ENCODE data around the gene B3GNT3. TPM values are rescaled to one million over a fixed set of nuclear protein-coding genes. Genes with fewer than 3 reads are reported as not detected.

The B3GNT3 gene
- total and polyA plus RNA-seq, 2 of the 8 experiments (the other 6 are each of a cell fraction or from before 2014, with no cell fraction given), result 1.5 TPM

DNA sequence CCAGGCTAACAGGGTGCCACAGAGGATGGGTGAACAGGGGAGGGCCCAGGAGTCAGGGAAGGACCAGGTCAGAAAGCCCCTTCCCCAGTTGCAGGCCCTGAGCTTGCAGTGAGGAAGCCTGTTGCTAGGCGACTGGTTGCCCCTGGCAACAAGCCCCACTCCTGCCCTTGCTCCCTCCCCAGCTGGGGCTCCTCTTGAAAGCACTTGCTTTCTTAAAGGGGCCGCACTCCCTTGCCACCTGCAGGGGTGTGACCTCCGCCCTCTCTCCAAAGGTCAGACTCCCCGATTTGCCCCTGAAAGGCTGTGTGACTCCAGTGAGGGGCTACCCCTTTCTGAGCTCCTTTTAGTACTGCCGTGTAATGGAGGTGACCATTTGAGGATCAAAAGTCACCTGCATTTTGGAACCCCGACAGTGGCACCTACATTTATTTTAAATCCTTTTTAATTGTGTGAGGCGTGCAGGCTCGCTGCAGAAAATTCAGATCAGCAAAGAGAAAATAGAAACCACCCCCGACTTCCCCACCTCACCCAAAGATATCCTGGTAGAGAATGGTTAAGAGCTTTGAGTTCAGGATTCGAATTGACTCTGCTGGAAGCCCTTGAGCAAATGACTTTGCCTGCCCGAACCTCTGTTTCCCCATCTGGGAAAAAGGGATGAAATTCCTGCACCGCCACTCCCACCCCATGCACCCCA lies 38.8 kb upstream of the B3GNT3 start:
- H3K36me3 ChIP-seq (ENCODE audit: control insufficient read depth in 2 of 4, insufficient read depth in 4 of 4, low read length in 3 of 4), result no peaks in the 10 kb centered on the region
- H3K9me3 ChIP-seq (ENCODE audit: insufficient read depth in 2 of 2, low read depth in 1 of 2, low read length in 1 of 2), result no peaks in the 10 kb centered on the region
- H2BK15ac ChIP-seq (ENCODE audit: low read length), result no peak overlapping the region
- no peak overlapping the region for H3K4me2 ChIP-seq (ENCODE audit: insufficient read depth in 1 of 2, low read depth in 2 of 2, low read length in 2 of 2)
- no peak overlapping the region for H3K4ac ChIP-seq (replicated peaks; ENCODE audit: insufficient read length, low read depth, low read length)
- H3K18ac ChIP-seq (ENCODE audit: extremely low read depth, low read length), result no peak overlapping the region
- H4K5ac ChIP-seq (ENCODE audit: insufficient read length, low read depth, low read length), result no peak overlapping the region
- H3K56ac ChIP-seq (replicated peaks; ENCODE audit: insufficient read length, low read depth, low read length), result no peak overlapping the region
- H4K8ac ChIP-seq (ENCODE audit: extremely low read depth, insufficient read depth, low read length), result no peak overlapping the region; the same call in 1 of the 2 replicates
- FAIRE-seq (no peak), DNase-seq (ENCODE audit: low read depth in 1 of 2, low spot score in 2 of 2) (peak in 1 of 2 experiments; percentile 89)
- H2BK20ac ChIP-seq (ENCODE audit: low read length), result no peak overlapping the region
- H3K4me1 ChIP-seq (replicated peaks in 1 of 4; ENCODE audit: control insufficient read depth in 3 of 4, insufficient read depth in 4 of 4, low read length in 3 of 4), result peaks cover 0 to 9% (median 0%) of the 10 kb centered on the region in 4 experiments; a peak in 1 of 7 replicates
- H3K79me2 ChIP-seq (ENCODE audit: control insufficient read depth in 1 of 2, insufficient read depth in 2 of 2, low read length in 2 of 2), result no peaks in the 10 kb centered on the region
- ChIA-PET CTCF (ENCODE audit: partially characterized antibody) (interaction anchor here (0.6 to 3.5 kb wide), 10 partner anchors 10 to 375 kb away, joined by 3 to 23 read pairs (median 4); no protein-coding TSS in a partner anchor), POLR2A (ENCODE audit: partially characterized antibody) (interaction anchor here (0.6 to 4.2 kb wide), 3 partner anchors 16 to 351 kb away, joined by 3 to 21 read pairs (median 5); partner anchors contain the start of gene BST2)
- H3K9ac ChIP-seq (replicated peaks in 1 of 4; ENCODE audit: extremely low read depth in 1 of 4, low read depth in 3 of 4, low read length in 3 of 4), result peak overlapping the region in 1 of 4 experiments; percentile 26; a peak in 2 of 7 replicates
- no peak overlapping the region for H2BK120ac ChIP-seq (replicated peaks; ENCODE audit: low read depth, low read length)
- H2AK5ac ChIP-seq (ENCODE audit: low read depth, low read length), result no peak overlapping the region
- H2BK12ac ChIP-seq (ENCODE audit: low read depth, low read length), result no peak overlapping the region
- H4K20me1 ChIP-seq (replicated peaks in 1 of 2; ENCODE audit: control insufficient read depth in 1 of 2, insufficient read depth in 2 of 2, low read length in 2 of 2), result no peaks in the 10 kb centered on the region
- H3K23ac ChIP-seq (ENCODE audit: insufficient read length), result no peak overlapping the region
- H3K27ac ChIP-seq (ENCODE audit: low read depth, low read length), result no peak overlapping the region; the same call in 1 of the 2 replicates
- TF ChIP-seq SP1 (IDR thresholded peaks at IDR 0.05; ENCODE audit: low read depth, low read length) (0 out of 2 replicates have a peak, but pooled peaks have one; percentile 48), CTBP2 (IDR thresholded peaks at IDR 0.05; ENCODE audit: borderline replicate concordance, insufficient read depth, insufficient read length, low read length) (no peak), RFX5 (IDR thresholded peaks at IDR 0.05; ENCODE audit: borderline replicate concordance, low read depth, low read length) (peak; percentile 91), YY1 (IDR thresholded peaks at IDR 0.05; ENCODE audit: low read depth, low read length) (no peak), SIN3A (conservative IDR thresholded peaks at IDR 0.05 in 1 of 2, IDR thresholded peaks at IDR 0.05 in 1 of 2; ENCODE audit: low read depth in 1 of 2, low read length in 2 of 2) (peak in 1 of 2 experiments; percentile 63; a peak in 1 of 4 replicates), EGR1 (IDR thresholded peaks at IDR 0.05; ENCODE audit: borderline replicate concordance, low read depth, low read length) (peak; percentile 55; the same call in 1 of the 2 replicates)
- TF ChIP-seq, protein P1, sequence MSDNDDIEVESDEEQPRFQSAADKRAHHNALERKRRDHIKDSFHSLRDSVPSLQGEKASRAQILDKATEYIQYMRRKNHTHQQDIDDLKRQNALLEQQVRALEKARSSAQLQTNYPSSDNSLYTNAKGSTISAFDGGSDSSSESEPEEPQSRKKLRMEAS (IDR thresholded peaks at IDR 0.05), result peak; percentile 49; the same call in 1 of the 2 replicates
- no peaks in the 10 kb centered on the region for H3K27me3 ChIP-seq (replicated peaks in 1 of 4; ENCODE audit: control insufficient read depth in 3 of 4, extremely low read depth in 1 of 4, insufficient read depth in 3 of 4, low read length in 3 of 4)
- H2AFZ ChIP-seq (ENCODE audit: low read length), result no peak overlapping the region
- 75% methylated on average over 12 of the region's 12 CpGs; no CpG with 5 or more reads in 1 of the 2 experiments for WGBS, 2 experiments (ENCODE audit: extremely low coverage in 1 of 2, insufficient coverage in 1 of 2, insufficient read length in 1 of 2, insufficient replicate concordance in 2 of 2, low coverage in 1 of 2, low lambda C conversion rate in 2 of 2, missing lambda C conversion rate in 1 of 2)
- H3K4me3 ChIP-seq (ENCODE audit: extremely low read depth in 1 of 4, insufficient read depth in 2 of 4, low read depth in 3 of 4, low read length in 4 of 4), result no peak overlapping the region
- no peak overlapping the region for H3K14ac ChIP-seq (ENCODE audit: insufficient read length)
- H3K79me1 ChIP-seq (ENCODE audit: low read depth, low read length), result no peaks in the 10 kb centered on the region; the same call in 1 of the 2 replicates
- H2BK5ac ChIP-seq (ENCODE audit: low read depth, low read length), result no peak overlapping the region
- no peaks in the 10 kb centered on the region; the same call in 1 of the 2 replicates for H3K23me2 ChIP-seq (ENCODE audit: low read depth, low read length)
- no peak overlapping the region for H4K91ac ChIP-seq (replicated peaks; ENCODE audit: insufficient read length, low read length)
